ENCODE results near the gene LTK.

The LTK gene

GRCh38 chr15:41561104-41561776 is 47.6 kb upstream of the LTK start:
- Histone ChIP-seq H3K36me3 (replicated peaks; ENCODE audit: low read depth, low read length) (no peaks in the 10 kb centered on the region), H3K9me3 (ENCODE audit: insufficient read depth, low read length) (no peaks in the 10 kb centered on the region), H3K9ac (ENCODE audit: low read length) (no peak overlapping the region), H3K4me3 (ENCODE audit: low read length) (no peak overlapping the region), H4K20me1 (ENCODE audit: insufficient read depth, low read length) (no peaks in the 10 kb centered on the region), H3K27me3 (ENCODE audit: low read depth, low read length) (peaks cover 17% of the 10 kb centered on the region), H3K4me2 (ENCODE audit: low read length) (no peak overlapping the region), H3K79me2 (ENCODE audit: low read length) (no peaks in the 10 kb centered on the region), H2AFZ (ENCODE audit: low read depth, low read length) (no peak overlapping the region), H3K4me1 (ENCODE audit: low read length) (peaks cover 21% of the 10 kb centered on the region), H3K27ac (ENCODE audit: low read length) (no peak overlapping the region)
- TF ChIP-seq EZH2phosphoT487 (IDR thresholded peaks at IDR 0.05; ENCODE audit: low read depth) (no peak), CTCF (IDR thresholded peaks at IDR 0.05; ENCODE audit: low read depth, low read length) (no peak)

GRCh38 chr15:41560572-41560874 is 46.9 kb upstream of the LTK start:
- no peak for TF ChIP-seq CTCF (IDR thresholded peaks at IDR 0.05; ENCODE audit: low read depth, low read length)
- TF ChIP-seq EZH2phosphoT487 (IDR thresholded peaks at IDR 0.05; ENCODE audit: low read depth): no peak
- peaks cover 23% of the 10 kb centered on the region for H3K4me1 ChIP-seq (ENCODE audit: low read length)
- no peak overlapping the region for H3K27ac ChIP-seq (ENCODE audit: low read length)
- H3K36me3 ChIP-seq (replicated peaks; ENCODE audit: low read depth, low read length): no peaks in the 10 kb centered on the region
- no peak overlapping the region for H3K9ac ChIP-seq (ENCODE audit: low read length)
- no peaks in the 10 kb centered on the region for H3K79me2 ChIP-seq (ENCODE audit: low read length)
- H3K4me3 ChIP-seq (ENCODE audit: low read length): no peak overlapping the region
- H3K27me3 ChIP-seq (ENCODE audit: low read depth, low read length): peaks cover 17% of the 10 kb centered on the region
- no peak overlapping the region for H2AFZ ChIP-seq (ENCODE audit: low read depth, low read length)
- no peak overlapping the region for H3K4me2 ChIP-seq (ENCODE audit: low read length)
- H3K9me3 ChIP-seq (ENCODE audit: insufficient read depth, low read length): no peaks in the 10 kb centered on the region
- no peaks in the 10 kb centered on the region for H4K20me1 ChIP-seq (ENCODE audit: insufficient read depth, low read length)

GRCh38 chr15:41559239-41559782 is 45.7 kb upstream of the LTK start:
- peaks cover 23% of the 10 kb centered on the region for H3K4me1 ChIP-seq (ENCODE audit: low read length)

More at GRCh38 chr15:41559239-41559782, 45.7 kb upstream of the LTK start:
- Histone ChIP-seq H3K9ac (ENCODE audit: low read length) (peak overlapping the region; percentile 48), H3K27ac (ENCODE audit: low read length) (no peak overlapping the region), H3K36me3 (replicated peaks; ENCODE audit: low read depth, low read length) (no peaks in the 10 kb centered on the region), H4K20me1 (ENCODE audit: insufficient read depth, low read length) (no peaks in the 10 kb centered on the region), H3K9me3 (ENCODE audit: insufficient read depth, low read length) (no peaks in the 10 kb centered on the region), H2AFZ (ENCODE audit: low read depth, low read length) (0 out of 2 replicates have a peak overlapping the region, but pooled peaks have one; percentile 6), H3K27me3 (ENCODE audit: low read depth, low read length) (peaks cover 17% of the 10 kb centered on the region), H3K79me2 (ENCODE audit: low read length) (no peaks in the 10 kb centered on the region), H3K4me2 (ENCODE audit: low read length) (peak overlapping the region; percentile 96), H3K4me3 (ENCODE audit: low read length) (peak overlapping the region; percentile 84)
- TF ChIP-seq CTCF (IDR thresholded peaks at IDR 0.05; ENCODE audit: low read depth, low read length): no peak
- no peak for TF ChIP-seq EZH2phosphoT487 (IDR thresholded peaks at IDR 0.05; ENCODE audit: low read depth)
